Activated CD8-positive, alpha-beta memory T cell treated with anti-CD3 and anti-CD28 coated beads, Interleukin-2, amount 10 ng/mL, durations not matched to agents 7 days and 5 days (primary cell): ENCODE data around the gene VIPR2. TPM values are rescaled to one million over a fixed set of nuclear protein-coding genes. Genes with fewer than 3 reads are reported as not detected.

Experiments used
- ATAC-seq: fragments of 150-1000 bp; cut with Tn5 transposase; one replicate; pipeline ENCODE4 v1.10.0; 2021; ENCODE audit warnings: moderate library complexity
- CTCF ChIA-PET: fragments of 350-600 bp; sonication (Branson Sonifier 250); formaldehyde crosslinking; loops from one replicate; lab custom pipeline; 2021; ENCODE audit warnings: antibody characterized with exemption; lab: Charles Lee
- DNase-seq: peaks from one replicate; pipeline ENCODE4 v3.0.0-alpha.2; 2020
- H3K27ac Mint-ChIP-seq: one replicate; pipeline ENCODE4 v1.8.0; 2021; ENCODE audit warnings: mild to moderate bottlenecking, mixed read lengths
- H3K27me3 Mint-ChIP-seq: one replicate; pipeline ENCODE4 v1.8.0; 2021; ENCODE audit warnings: mixed read lengths
- H3K36me3 Mint-ChIP-seq: one replicate; pipeline ENCODE4 v1.8.0; 2021; ENCODE audit warnings: mild to moderate bottlenecking, mixed read lengths
- H3K4me1 Mint-ChIP-seq: one replicate; pipeline ENCODE4 v1.8.0; 2021; ENCODE audit warnings: mixed read lengths
- H3K4me3 Mint-ChIP-seq: one replicate; pipeline ENCODE4 v1.8.0; 2021; ENCODE audit warnings: mild to moderate bottlenecking, moderate library complexity, mixed read lengths
- H3K9me3 Mint-ChIP-seq: one replicate; pipeline ENCODE4 v1.8.0; 2022; ENCODE audit warnings: low read depth, mixed read lengths
- total RNA-seq, 2 experiments: library from RNA; stranded (reverse); gene quantifications; one replicate each; pipeline ENCODE4 v1.2.3, GENCODE V29; 2021

The VIPR2 gene
- total RNA-seq, 2 experiments from 2014 or later = 0.05 TPM; not detected in 1

GRCh38 chr7:159038066-159038465 is 106.6 kb downstream of the VIPR2 start:
- DNase-seq (peak; percentile 33), ATAC-seq (no peak)
- no peaks in the 10 kb centered on the region for H3K9me3 Mint-ChIP-seq
- H3K4me3 Mint-ChIP-seq = no peak overlapping the region
- CTCF ChIA-PET = no interaction called here
- no peaks in the 10 kb centered on the region for H3K4me1 Mint-ChIP-seq
- H3K27ac Mint-ChIP-seq = no peak overlapping the region
- no peaks in the 10 kb centered on the region for H3K36me3 Mint-ChIP-seq
- no peaks in the 10 kb centered on the region for H3K27me3 Mint-ChIP-seq

- no peaks in the 10 kb centered on the region for H3K4me1 Mint-ChIP-seq
- DNase-seq = peak; percentile 28
- no peak overlapping the region for H3K4me3 Mint-ChIP-seq
- ATAC-seq = no peak
- CTCF ChIA-PET = no interaction called here
- H3K36me3 Mint-ChIP-seq = no peaks in the 10 kb centered on the region
- H3K27ac Mint-ChIP-seq = no peak overlapping the region
- H3K9me3 Mint-ChIP-seq = no peaks in the 10 kb centered on the region
- no peaks in the 10 kb centered on the region for H3K27me3 Mint-ChIP-seq
Observed at GRCh38 chr7:159036916-159037605, 107.6 kb downstream of the VIPR2 start.

GRCh38 chr7:159035571-159036073 is 109.0 kb downstream of the VIPR2 start:
- Mint-ChIP-seq H3K27me3 (peaks cover 10% of the 10 kb centered on the region), H3K9me3 (no peaks in the 10 kb centered on the region), H3K4me1 (no peaks in the 10 kb centered on the region), H3K36me3 (no peaks in the 10 kb centered on the region), H3K4me3 (no peak overlapping the region), H3K27ac (no peak overlapping the region)
- CTCF ChIA-PET = no interaction called here
- ATAC-seq (no peak), DNase-seq (peak; percentile 26)

GRCh38 chr7:159034988-159035387 is 109.7 kb downstream of the VIPR2 start:
- H3K27me3 Mint-ChIP-seq = peaks cover 13% of the 10 kb centered on the region
- CTCF ChIA-PET = no interaction called here

GRCh38 chr7:159034394-159034793 is 110.3 kb downstream of the VIPR2 start:
- Mint-ChIP-seq H3K4me1 (no peaks in the 10 kb centered on the region), H3K27me3 (peaks cover 16% of the 10 kb centered on the region), H3K9me3 (no peaks in the 10 kb centered on the region), H3K27ac (no peak overlapping the region), H3K4me3 (no peak overlapping the region), H3K36me3 (no peaks in the 10 kb centered on the region)
- ATAC-seq (no peak), DNase-seq (peak; percentile 27)
- CTCF ChIA-PET = no interaction called here

More at GRCh38 chr7:159034988-159035387, 109.7 kb downstream of the VIPR2 start:
- H3K9me3 Mint-ChIP-seq = no peaks in the 10 kb centered on the region
- no peaks in the 10 kb centered on the region for H3K4me1 Mint-ChIP-seq
- H3K36me3 Mint-ChIP-seq = no peaks in the 10 kb centered on the region
- no peak overlapping the region for H3K27ac Mint-ChIP-seq
- H3K4me3 Mint-ChIP-seq = no peak overlapping the region
- peak; percentile 37 for DNase-seq
- ATAC-seq = no peak

GRCh38 chr7:159033956-159034355 is 110.7 kb downstream of the VIPR2 start:
- no peaks in the 10 kb centered on the region for H3K9me3 Mint-ChIP-seq
- no peak for ATAC-seq
- H3K4me3 Mint-ChIP-seq = no peak overlapping the region
- H3K4me1 Mint-ChIP-seq = no peaks in the 10 kb centered on the region
- CTCF ChIA-PET = no interaction called here
- H3K36me3 Mint-ChIP-seq = no peaks in the 10 kb centered on the region
- DNase-seq = peak; percentile 30
- no peak overlapping the region for H3K27ac Mint-ChIP-seq
- H3K27me3 Mint-ChIP-seq = peaks cover 16% of the 10 kb centered on the region

- DNase-seq = no peak
- no peaks in the 10 kb centered on the region for H3K9me3 Mint-ChIP-seq
- no peak overlapping the region for H3K4me3 Mint-ChIP-seq
- peaks cover 16% of the 10 kb centered on the region for H3K27me3 Mint-ChIP-seq
- ATAC-seq = no peak
- no peaks in the 10 kb centered on the region for H3K36me3 Mint-ChIP-seq
- CTCF ChIA-PET = no interaction called here
- no peak overlapping the region for H3K27ac Mint-ChIP-seq
- no peaks in the 10 kb centered on the region for H3K4me1 Mint-ChIP-seq
Observed at GRCh38 chr7:159033473-159033825, 111.2 kb downstream of the VIPR2 start.

GRCh38 chr7:159032753-159033472 is 111.8 kb downstream of the VIPR2 start:
- Mint-ChIP-seq H3K36me3 (no peaks in the 10 kb centered on the region), H3K27ac (no peak overlapping the region), H3K9me3 (no peaks in the 10 kb centered on the region), H3K4me1 (no peaks in the 10 kb centered on the region), H3K27me3 (peaks cover 16% of the 10 kb centered on the region), H3K4me3 (no peak overlapping the region)
- ATAC-seq (no peak), DNase-seq (peak; percentile 28)
- CTCF ChIA-PET = no interaction called here

GRCh38 chr7:159032322-159032721 is 112.3 kb downstream of the VIPR2 start:
- Mint-ChIP-seq H3K27me3 (peaks cover 16% of the 10 kb centered on the region), H3K27ac (no peak overlapping the region), H3K4me1 (no peaks in the 10 kb centered on the region), H3K4me3 (no peak overlapping the region), H3K9me3 (no peaks in the 10 kb centered on the region), H3K36me3 (no peaks in the 10 kb centered on the region)
- CTCF ChIA-PET = no interaction called here
- DNase-seq (peak; percentile 33), ATAC-seq (no peak)

- Mint-ChIP-seq H3K36me3 (no peaks in the 10 kb centered on the region), H3K27ac (no peak overlapping the region)
- CTCF ChIA-PET = no interaction called here
Observed at GRCh38 chr7:159031750-159032149, 112.9 kb downstream of the VIPR2 start.

GRCh38 chr7:159031135-159031701 is 113.4 kb downstream of the VIPR2 start:
- no peaks in the 10 kb centered on the region for H3K4me1 Mint-ChIP-seq
- DNase-seq (peak; percentile 32), ATAC-seq (no peak)
- H3K4me3 Mint-ChIP-seq = no peak overlapping the region
- CTCF ChIA-PET = no interaction called here
- H3K27ac Mint-ChIP-seq = no peak overlapping the region
- H3K9me3 Mint-ChIP-seq = no peaks in the 10 kb centered on the region
- H3K36me3 Mint-ChIP-seq = no peaks in the 10 kb centered on the region
- peaks cover 16% of the 10 kb centered on the region for H3K27me3 Mint-ChIP-seq

More at GRCh38 chr7:159031750-159032149, 112.9 kb downstream of the VIPR2 start:
- ATAC-seq (no peak), DNase-seq (no peak)
- no peaks in the 10 kb centered on the region for H3K9me3 Mint-ChIP-seq
- H3K27me3 Mint-ChIP-seq = peaks cover 16% of the 10 kb centered on the region
- H3K4me3 Mint-ChIP-seq = no peak overlapping the region
- H3K4me1 Mint-ChIP-seq = no peaks in the 10 kb centered on the region

- DNase-seq (peak; percentile 33), ATAC-seq (peak; percentile 33)
- no peaks in the 10 kb centered on the region for H3K36me3 Mint-ChIP-seq
- no peak overlapping the region for H3K27ac Mint-ChIP-seq
- H3K4me3 Mint-ChIP-seq = no peak overlapping the region
- CTCF ChIA-PET = no interaction called here
- H3K27me3 Mint-ChIP-seq = peaks cover 16% of the 10 kb centered on the region
- no peaks in the 10 kb centered on the region for H3K9me3 Mint-ChIP-seq
- H3K4me1 Mint-ChIP-seq = no peaks in the 10 kb centered on the region
Observed at GRCh38 chr7:159030490-159031134, 114.1 kb downstream of the VIPR2 start.
